ENCODE data around the gene DGKQ.

DGKQ gene

DNA sequence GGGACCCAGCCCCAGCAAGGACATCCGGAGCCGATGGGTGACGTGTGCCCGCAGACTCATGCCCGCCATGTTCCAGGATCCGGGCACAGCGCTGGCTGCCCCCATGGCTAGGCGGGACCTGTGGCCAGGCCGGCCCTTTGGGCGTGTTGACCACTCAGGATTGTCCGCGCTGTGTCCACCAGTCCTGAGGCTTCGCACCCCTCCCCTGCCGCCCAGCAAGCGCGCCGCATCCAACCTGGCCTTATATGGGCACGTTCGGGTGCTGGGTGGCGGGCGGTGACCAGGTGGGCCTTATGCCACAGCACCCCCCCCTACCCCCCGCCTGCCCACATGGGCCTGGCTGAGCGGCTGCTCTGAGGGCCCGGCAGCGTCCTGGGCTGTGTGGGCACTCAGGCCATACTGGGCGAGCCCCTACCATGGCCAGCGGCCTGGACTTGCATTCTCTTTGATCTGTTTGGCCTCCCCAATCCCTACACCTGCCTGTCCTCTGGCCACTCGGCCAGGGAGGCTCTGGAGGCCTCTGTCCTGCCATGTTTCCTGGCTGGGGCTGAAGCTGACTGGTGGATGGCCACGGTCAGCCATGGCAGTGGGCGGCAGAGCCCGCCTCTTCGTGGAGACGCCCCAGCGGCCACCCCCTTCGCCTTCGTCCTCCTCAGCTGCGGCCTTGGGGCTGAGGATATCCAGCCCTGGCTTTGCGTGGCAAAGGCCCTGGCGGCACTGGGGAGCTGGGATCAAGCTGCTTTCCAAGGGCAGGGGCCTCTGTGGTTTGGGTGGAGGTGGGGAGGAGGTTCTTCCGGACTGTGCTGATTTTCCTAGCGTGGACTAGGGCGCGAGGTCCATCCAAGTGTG, 40.1 kb upstream of the DGKQ start:
- Mint-ChIP-seq H3K27me3 (peaks cover 7% of the 10 kb centered on the region), H3K4me3 (peak overlapping the region; percentile 37), H3K4me1 (ENCODE audit: low read depth) (peaks cover 14% of the 10 kb centered on the region), H3K27ac (no peak overlapping the region), H3K36me3 (ENCODE audit: low read depth) (peaks cover 4% of the 10 kb centered on the region), H3K9me3 (no peaks in the 10 kb centered on the region)

DNA sequence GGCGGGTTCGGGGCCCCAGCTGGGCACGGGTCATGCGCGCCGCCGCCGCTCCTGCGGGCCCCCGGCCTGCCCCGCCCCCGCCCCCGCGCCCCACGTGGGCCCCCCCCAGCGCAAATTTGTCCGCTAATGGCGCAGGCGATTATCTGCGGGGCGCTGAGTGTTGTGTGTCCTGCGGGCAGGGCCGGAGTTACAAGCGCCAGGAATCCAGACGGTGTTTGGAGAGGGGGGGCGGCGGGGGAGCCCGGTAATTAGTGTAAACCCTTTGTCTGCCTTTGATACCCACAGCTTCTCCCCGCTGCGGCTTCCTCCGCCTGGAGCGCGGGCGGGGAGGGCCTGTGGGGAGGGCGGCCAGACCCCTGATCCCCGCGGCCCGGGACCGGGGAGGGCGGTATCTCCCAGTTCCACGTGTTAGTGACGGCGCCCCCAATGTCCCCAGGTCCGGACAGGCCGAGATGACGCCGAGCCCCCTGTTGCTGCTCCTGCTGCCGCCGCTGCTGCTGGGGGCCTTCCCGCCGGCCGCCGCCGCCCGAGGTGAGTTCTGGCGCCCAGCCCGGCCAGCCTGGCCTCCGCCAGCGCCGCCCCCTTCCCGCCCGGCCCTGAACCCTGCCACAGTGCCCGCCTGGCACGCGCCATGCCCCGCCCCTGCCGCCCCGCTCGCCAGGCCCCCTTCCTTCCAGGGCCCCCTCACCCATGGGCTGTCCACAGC, 38.8 kb upstream of the DGKQ start:
- peak overlapping the region; percentile 57 for H3K4me3 Mint-ChIP-seq
- no peaks in the 10 kb centered on the region for H3K9me3 Mint-ChIP-seq
- H3K4me1 Mint-ChIP-seq (ENCODE audit: low read depth) = peaks cover 18% of the 10 kb centered on the region
- H3K27me3 Mint-ChIP-seq = peaks cover 19% of the 10 kb centered on the region
- H3K27ac Mint-ChIP-seq = no peak overlapping the region
- peaks cover 4% of the 10 kb centered on the region for H3K36me3 Mint-ChIP-seq (ENCODE audit: low read depth)

DNA sequence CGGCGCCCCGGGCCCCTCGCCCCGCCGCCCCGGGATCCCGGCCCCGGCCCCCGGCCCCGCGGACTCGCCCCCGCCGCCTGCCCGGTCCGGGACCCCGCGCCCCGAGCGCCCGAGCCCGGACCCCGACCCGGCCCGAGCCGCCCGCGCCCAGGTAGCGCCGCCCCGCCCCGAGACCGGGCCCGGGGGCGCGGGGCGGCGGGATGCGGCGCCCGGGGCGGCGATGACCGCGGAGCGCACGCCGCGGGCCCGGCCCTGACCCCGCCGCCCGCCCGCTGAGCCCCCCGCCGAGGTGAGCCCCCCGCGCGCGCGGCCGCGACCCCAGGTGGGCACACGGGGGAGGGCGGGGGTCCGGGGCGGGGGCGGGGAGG, 38.3 kb upstream of the DGKQ start:
- Mint-ChIP-seq H3K4me3 (no peak overlapping the region), H3K27me3 (peaks cover 24% of the 10 kb centered on the region)

DNA sequence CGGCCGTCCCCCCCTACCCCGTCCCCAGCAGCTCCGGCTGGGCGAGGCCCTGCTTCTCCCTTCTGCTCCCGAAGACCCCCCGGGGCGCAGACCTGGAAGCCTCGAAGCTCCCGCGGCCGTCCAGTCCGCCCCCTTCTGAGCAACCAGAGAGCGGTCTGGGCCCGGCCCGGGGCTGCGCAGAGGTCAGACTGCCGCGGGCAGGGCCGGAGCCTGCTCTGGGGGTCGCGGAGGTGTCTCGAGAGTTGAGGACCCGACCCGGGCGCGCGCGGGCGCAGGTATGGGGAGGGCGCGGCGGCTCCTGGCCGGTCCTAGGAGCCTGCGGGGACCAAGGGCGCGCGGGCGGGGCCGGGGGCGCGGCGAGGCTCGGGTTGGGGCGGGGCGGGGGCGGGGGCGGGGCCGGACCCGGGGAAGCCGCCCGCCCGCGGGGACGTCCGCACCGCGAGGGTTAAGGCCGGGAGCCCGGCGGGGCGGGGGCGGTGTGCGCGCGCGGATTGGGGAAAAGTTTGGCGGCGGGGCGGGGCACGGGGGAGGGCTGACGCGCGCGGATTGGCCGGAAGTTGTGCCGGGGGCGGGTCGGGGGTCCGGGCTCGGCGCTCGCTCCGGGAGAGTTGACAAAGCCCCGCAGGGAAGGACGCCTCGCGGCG, 37.8 kb upstream of the DGKQ start, which contains the start of gene FGFRL1:
Gene FGFRL1, plus strand, starts transcription at position 605 of the 644 bp plus-strand sequence. CDS start 860 bp downstream, outside the sequence.
- Mint-ChIP-seq H3K4me1 (ENCODE audit: low read depth) (peaks cover 18% of the 10 kb centered on the region), H3K36me3 (ENCODE audit: low read depth) (peaks cover 4% of the 10 kb centered on the region), H3K27ac (peak within 1 kb of the TSS; percentile 69), H3K27me3 (peaks cover 28% of the 10 kb centered on the region), H3K4me3 (peak within 1 kb of the TSS; percentile 75), H3K9me3 (no peaks in the 10 kb centered on the region)

More for the DNA sequence above, 38.3 kb upstream of the DGKQ start:
- Mint-ChIP-seq H3K36me3 (ENCODE audit: low read depth) (peaks cover 4% of the 10 kb centered on the region), H3K27ac (no peak overlapping the region), H3K4me1 (ENCODE audit: low read depth) (peaks cover 18% of the 10 kb centered on the region), H3K9me3 (no peaks in the 10 kb centered on the region)

DNA sequence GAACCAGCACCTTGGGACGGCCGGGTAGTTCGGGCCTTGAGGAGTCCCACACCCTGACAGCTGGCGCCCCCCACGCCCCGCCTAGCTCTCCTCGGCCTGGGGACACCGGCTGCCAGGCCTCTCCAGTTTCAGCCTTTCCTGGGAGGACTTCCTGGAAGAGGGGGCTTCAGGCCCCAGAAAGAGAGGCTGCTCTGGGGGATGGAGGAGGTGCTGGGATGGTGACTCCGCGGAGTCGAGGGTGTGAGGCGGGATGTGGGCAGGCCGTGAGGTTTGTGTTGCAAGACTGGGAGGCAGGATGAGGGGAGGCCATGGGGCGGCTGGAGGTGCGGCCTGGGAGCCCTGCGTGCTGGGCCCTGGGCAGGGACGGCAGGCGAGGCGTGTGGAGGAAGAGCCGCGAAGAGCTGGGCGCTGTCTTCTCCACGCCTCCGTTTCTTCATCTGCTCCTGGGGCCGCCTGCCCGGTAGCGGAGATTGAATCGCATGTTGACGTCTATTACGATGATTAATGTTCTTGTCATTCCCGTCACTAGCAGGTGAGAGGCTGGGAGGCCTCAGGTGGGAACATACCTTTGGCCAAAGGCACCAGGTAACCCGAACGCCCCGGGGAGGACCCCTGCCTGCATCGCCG, 37.1 kb upstream of the DGKQ start:
- Mint-ChIP-seq H3K27me3 (peaks cover 31% of the 10 kb centered on the region), H3K4me3 (peak overlapping the region; percentile 75), H3K9me3 (no peaks in the 10 kb centered on the region), H3K36me3 (ENCODE audit: low read depth) (peaks cover 4% of the 10 kb centered on the region), H3K4me1 (ENCODE audit: low read depth) (peaks cover 18% of the 10 kb centered on the region), H3K27ac (peak overlapping the region; percentile 69)

- Mint-ChIP-seq H3K4me1 (ENCODE audit: low read depth) (peaks cover 18% of the 10 kb centered on the region), H3K36me3 (ENCODE audit: low read depth) (peaks cover 4% of the 10 kb centered on the region), H3K27ac (no peak overlapping the region), H3K27me3 (peaks cover 33% of the 10 kb centered on the region), H3K4me3 (peak overlapping the region; percentile 73), H3K9me3 (no peaks in the 10 kb centered on the region)
Measured at GRCh38 chr4:1009542-1010394, 36.4 kb upstream of the DGKQ start.

- Mint-ChIP-seq H3K36me3 (ENCODE audit: low read depth) (peaks cover 2% of the 10 kb centered on the region), H3K27me3 (peaks cover 38% of the 10 kb centered on the region)
Measured at GRCh38 chr4:1008840-1009541, 35.6 kb upstream of the DGKQ start.

DNA sequence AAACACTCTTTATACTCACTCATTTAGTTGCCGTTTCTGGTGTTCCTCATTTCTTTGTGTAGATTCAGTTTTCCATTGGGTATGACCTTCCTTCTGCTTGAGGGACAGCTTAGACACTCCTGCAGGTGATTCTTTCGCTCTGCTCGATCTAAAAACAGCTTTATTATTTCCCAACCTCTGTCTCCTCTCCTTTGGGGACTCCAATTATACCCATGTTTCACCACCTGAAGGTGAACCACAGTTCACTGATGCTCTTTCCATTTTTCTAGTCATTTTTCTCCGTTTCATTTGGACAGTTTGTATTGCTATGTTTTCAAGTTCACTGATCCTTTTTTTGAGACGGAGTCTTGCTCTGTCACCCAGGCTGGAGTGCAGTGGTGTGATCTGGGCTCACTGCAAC, 33.5 kb upstream of the DGKQ start:
- H3K4me3 Mint-ChIP-seq = no peak overlapping the region
- peaks cover 18% of the 10 kb centered on the region for H3K4me1 Mint-ChIP-seq (ENCODE audit: low read depth)
- no peaks in the 10 kb centered on the region for H3K36me3 Mint-ChIP-seq (ENCODE audit: low read depth)
- H3K27me3 Mint-ChIP-seq = peaks cover 45% of the 10 kb centered on the region
- H3K9me3 Mint-ChIP-seq = no peaks in the 10 kb centered on the region
- no peak overlapping the region for H3K27ac Mint-ChIP-seq

More at GRCh38 chr4:1008840-1009541, 35.6 kb upstream of the DGKQ start:
- H3K4me3 Mint-ChIP-seq = peak overlapping the region; percentile 72
- no peak overlapping the region for H3K27ac Mint-ChIP-seq
- H3K4me1 Mint-ChIP-seq (ENCODE audit: low read depth) = peaks cover 18% of the 10 kb centered on the region
- H3K9me3 Mint-ChIP-seq = no peaks in the 10 kb centered on the region

GRCh38 chr4:1004557-1005485, 31.5 kb upstream of the DGKQ start:
- Mint-ChIP-seq H3K27me3 (peaks cover 52% of the 10 kb centered on the region), H3K4me1 (ENCODE audit: low read depth) (peaks cover 12% of the 10 kb centered on the region), H3K4me3 (no peak overlapping the region), H3K27ac (no peak overlapping the region), H3K36me3 (ENCODE audit: low read depth) (no peaks in the 10 kb centered on the region), H3K9me3 (no peaks in the 10 kb centered on the region)

- Mint-ChIP-seq H3K27ac (no peak overlapping the region), H3K4me3 (no peak overlapping the region), H3K4me1 (ENCODE audit: low read depth) (peaks cover 10% of the 10 kb centered on the region), H3K36me3 (ENCODE audit: low read depth) (no peaks in the 10 kb centered on the region), H3K27me3 (peaks cover 54% of the 10 kb centered on the region), H3K9me3 (no peaks in the 10 kb centered on the region)
Measured at GRCh38 chr4:1004071-1004418, 30.7 kb upstream of the DGKQ start.

GRCh38 chr4:1003271-1004070, 30.1 kb upstream of the DGKQ start:
- H3K9me3 Mint-ChIP-seq = no peaks in the 10 kb centered on the region
- H3K36me3 Mint-ChIP-seq (ENCODE audit: low read depth) = no peaks in the 10 kb centered on the region
- no peak overlapping the region for H3K4me3 Mint-ChIP-seq
- no peak overlapping the region for H3K27ac Mint-ChIP-seq
- peaks cover 6% of the 10 kb centered on the region for H3K4me1 Mint-ChIP-seq (ENCODE audit: low read depth)
- H3K27me3 Mint-ChIP-seq = peaks cover 51% of the 10 kb centered on the region

DNA sequence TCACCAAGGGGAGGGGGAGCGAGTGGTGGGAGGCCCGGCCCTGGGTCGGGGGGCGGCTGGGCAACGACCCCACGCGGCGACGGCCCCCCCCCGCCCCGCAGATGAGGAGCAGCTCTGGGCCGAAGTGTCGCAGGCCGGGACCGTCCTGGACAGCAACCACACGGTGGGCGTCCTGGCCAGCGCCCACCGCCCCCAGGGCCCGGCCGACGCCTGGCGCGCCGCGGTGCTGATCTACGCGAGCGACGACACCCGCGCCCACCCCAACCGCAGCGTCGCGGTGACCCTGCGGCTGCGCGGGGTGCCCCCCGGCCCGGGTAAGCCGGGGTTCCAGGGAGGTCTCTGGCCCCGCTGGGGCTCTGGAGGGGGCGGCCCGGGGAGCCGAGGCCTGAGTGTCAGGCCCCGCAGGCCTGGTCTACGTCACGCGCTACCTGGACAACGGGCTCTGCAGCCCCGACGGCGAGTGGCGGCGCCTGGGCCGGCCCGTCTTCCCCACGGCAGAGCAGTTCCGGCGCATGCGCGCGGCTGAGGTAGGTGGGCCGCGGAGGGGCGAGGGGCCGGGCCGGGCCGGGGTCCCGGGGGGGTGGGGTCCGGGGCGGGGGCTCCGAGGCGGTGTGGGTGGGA, 29.4 kb upstream of the DGKQ start:
- no peaks in the 10 kb centered on the region for H3K9me3 Mint-ChIP-seq
- peaks cover 4% of the 10 kb centered on the region for H3K4me1 Mint-ChIP-seq (ENCODE audit: low read depth)
- H3K27me3 Mint-ChIP-seq = peaks cover 47% of the 10 kb centered on the region
- H3K36me3 Mint-ChIP-seq (ENCODE audit: low read depth) = no peaks in the 10 kb centered on the region
- H3K4me3 Mint-ChIP-seq = no peak overlapping the region
- H3K27ac Mint-ChIP-seq = no peak overlapping the region

Measured in stimulated activated naive CD8-positive, alpha-beta T cell treated with anti-CD3 and anti-CD28 coated beads, Interleukin-15, Interleukin-2, amounts not matched to agents 100 ng/mL and 50 ng/mL, for 24 hours (primary cell).